Measurements from ENCODE around the gene SLC9A7. TPM values are rescaled to one million over a fixed set of nuclear protein-coding genes. Genes with fewer than 3 reads are reported as not detected.
A peak's percentile ranks its signal among the peaks of the same experiment; 100 is the strongest.

The SLC9A7 gene
- polyA plus RNA-seq, 6 donors from 2014 or later = 13.5 to 60.6 (median 42.5) TPM

DNA sequence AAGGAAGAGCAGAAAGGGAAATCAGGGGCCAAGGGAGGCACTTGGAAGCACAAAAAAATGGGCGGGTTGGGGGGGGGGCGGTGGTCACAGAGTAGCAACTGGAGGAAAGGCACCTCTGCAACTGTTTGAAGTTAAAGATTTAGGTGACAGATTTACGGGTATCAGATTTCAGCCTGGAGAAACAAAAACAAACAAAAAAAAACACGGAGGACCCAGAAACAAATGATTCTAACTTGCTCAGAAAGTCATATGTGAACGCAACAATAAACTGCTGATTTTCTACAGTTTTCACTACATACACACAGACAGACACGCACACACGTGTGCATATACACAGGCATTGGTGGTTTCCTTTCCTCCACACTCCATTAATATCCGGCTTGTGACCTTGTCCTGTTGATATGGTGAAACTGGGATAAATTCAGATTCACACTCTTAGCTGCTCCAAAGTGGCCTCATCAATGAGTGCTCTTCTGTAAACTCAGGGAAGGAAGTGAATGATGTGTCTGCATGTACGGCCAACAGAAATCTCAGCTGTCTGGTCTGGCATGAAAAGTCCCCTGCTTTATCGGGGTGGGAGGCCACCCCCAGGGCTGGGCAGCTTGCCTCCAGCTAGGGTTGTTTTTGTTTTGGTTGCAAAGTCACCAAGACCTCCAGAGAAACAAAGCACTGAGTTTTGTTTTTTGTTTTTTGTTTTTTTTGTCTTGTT is 131.1 kb downstream of the SLC9A7 start:
- peak overlapping the region in 5 of 6 donors; percentile 74 to 94 (median 84) for H3K27ac Mint-ChIP-seq
- H3K4me1 Mint-ChIP-seq = peaks cover 33 to 41% (median 37%) of the 10 kb centered on the region in 3 donors
- H3K27me3 Mint-ChIP-seq = no peaks in the 10 kb centered on the region
- ATAC-seq (ENCODE audit: low read depth in 2 of 2) (peak in 1 of 2 donors; percentile 43), DNase-seq (no peak)
- peak overlapping the region in 6 of 8 donors; percentile 27 to 61 (median 50) for H3K4me3 Mint-ChIP-seq
- peaks cover 5 to 7% of the 10 kb centered on the region in 2 donors for H3K36me3 Mint-ChIP-seq
- peaks cover 0 to 4% (median 0%) of the 10 kb centered on the region in 7 donors for H3K9me3 Mint-ChIP-seq

DNA sequence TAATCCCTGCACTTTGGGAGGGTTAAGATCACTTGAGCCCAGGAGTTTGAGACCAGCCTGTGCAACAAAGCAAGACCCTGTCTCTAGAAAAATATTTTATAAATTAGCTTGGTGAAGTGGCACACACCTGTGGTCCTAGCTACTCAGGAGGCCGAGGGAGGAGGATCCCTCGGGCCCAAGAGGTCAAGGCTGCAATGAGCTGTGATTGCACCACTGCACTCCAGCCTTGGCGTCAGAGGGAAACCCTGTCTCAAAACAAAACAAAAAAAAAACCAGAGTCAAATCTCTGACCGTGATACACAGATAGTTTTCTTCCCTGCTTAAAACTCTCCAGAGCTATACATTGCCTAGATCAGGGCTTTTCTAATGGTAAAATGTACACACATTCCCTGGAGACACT is 131.9 kb downstream of the SLC9A7 start:
- Mint-ChIP-seq H3K4me3 (peak overlapping the region in 3 of 8 donors; percentile 2 to 45 (median 5)), H3K9me3 (peaks cover 0 to 4% (median 0%) of the 10 kb centered on the region in 7 donors), H3K36me3 (peaks cover 5 to 7% of the 10 kb centered on the region in 2 donors), H3K27ac (peak overlapping the region in 5 of 6 donors; percentile 18 to 88 (median 56)), H3K4me1 (peaks cover 33 to 41% (median 37%) of the 10 kb centered on the region in 3 donors), H3K27me3 (no peaks in the 10 kb centered on the region)
- no peak for ATAC-seq (ENCODE audit: low read depth in 2 of 2)
- no peak for DNase-seq

GRCh38 chrX:46626566-46626965 is 132.4 kb downstream of the SLC9A7 start:
- ATAC-seq (ENCODE audit: low read depth in 2 of 2) (peak; percentile 58 to 76), DNase-seq (peak; percentile 15)
- Mint-ChIP-seq H3K27ac (peak overlapping the region in 4 of 6 donors; percentile 36 to 88 (median 72)), H3K4me3 (peak overlapping the region in 3 of 8 donors; percentile 5 to 68 (median 45)), H3K9me3 (peaks cover 0 to 4% (median 0%) of the 10 kb centered on the region in 7 donors), H3K27me3 (no peaks in the 10 kb centered on the region), H3K4me1 (peaks cover 33 to 41% (median 37%) of the 10 kb centered on the region in 3 donors), H3K36me3 (peaks cover 5 to 7% of the 10 kb centered on the region in 2 donors)

- no peak overlapping the region for H3K4me3 Mint-ChIP-seq
- H3K4me1 Mint-ChIP-seq = peaks cover 21 to 24% (median 23%) of the 10 kb centered on the region in 3 donors
- H3K36me3 Mint-ChIP-seq = peaks cover 6 to 7% of the 10 kb centered on the region in 2 donors
- peak overlapping the region in 1 of 6 donors; percentile 86 for H3K27ac Mint-ChIP-seq
- no peak for ATAC-seq (ENCODE audit: low read depth in 2 of 2)
- no peak for DNase-seq
- H3K9me3 Mint-ChIP-seq = peaks cover 0 to 5% (median 0%) of the 10 kb centered on the region in 7 donors
- no peaks in the 10 kb centered on the region for H3K27me3 Mint-ChIP-seq
Observed at GRCh38 chrX:46624090-46624786, 134.7 kb downstream of the SLC9A7 start.

DNA sequence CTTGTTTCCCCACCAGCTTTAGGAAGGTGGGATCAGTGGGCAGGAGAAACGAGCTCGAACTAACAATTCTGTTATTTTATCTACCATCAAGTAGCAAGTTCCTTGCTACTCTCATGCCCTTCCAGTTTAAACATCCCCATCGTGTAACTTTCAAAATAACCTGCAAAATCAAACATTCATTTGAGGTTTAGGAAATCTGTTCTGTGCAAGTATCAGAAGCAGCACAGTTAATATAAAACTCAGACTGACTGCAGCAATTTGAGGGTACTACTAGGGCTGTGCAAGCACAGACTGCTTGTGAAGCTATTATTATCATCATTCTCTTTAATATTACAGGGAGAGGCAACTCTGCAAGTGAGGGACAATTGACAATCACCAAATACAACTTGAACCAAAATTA is 137.3 kb downstream of the SLC9A7 start:
- peaks cover 1 to 2% (median 2%) of the 10 kb centered on the region in 3 donors for H3K4me1 Mint-ChIP-seq
- H3K36me3 Mint-ChIP-seq = peaks cover 10 to 20% of the 10 kb centered on the region in 2 donors
- H3K9me3 Mint-ChIP-seq = peaks cover 0 to 9% (median 1%) of the 10 kb centered on the region in 7 donors
- no peak overlapping the region for H3K27ac Mint-ChIP-seq
- no peak overlapping the region for H3K4me3 Mint-ChIP-seq
- DNase-seq (no peak), ATAC-seq (ENCODE audit: low read depth in 2 of 2) (no peak)
- no peaks in the 10 kb centered on the region for H3K27me3 Mint-ChIP-seq

DNA sequence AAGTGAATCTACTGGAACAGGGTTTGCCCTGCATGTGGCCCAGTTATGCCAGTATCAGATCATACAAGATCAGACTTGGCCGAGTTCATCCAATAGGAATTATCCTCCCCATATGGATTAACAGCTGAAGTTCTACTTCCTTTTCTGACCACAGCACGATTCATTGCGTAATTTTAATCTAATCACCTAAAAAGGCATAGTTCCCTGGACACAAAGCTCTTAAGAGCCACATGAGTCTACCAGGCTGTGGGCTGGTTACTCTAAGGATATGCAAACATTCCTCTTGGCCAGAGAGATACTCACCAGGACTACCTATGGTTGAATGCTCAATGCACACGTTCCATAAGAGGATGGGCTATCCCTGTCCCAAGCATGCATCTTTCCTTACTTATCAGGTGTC is 138.4 kb downstream of the SLC9A7 start:
- Mint-ChIP-seq H3K36me3 (peaks cover 10 to 18% of the 10 kb centered on the region in 2 donors), H3K9me3 (peaks cover 0 to 9% (median 1%) of the 10 kb centered on the region in 7 donors)
- no peak for ATAC-seq (ENCODE audit: low read depth in 2 of 2)

GRCh38 chrX:46618947-46619346 is 140.0 kb downstream of the SLC9A7 start:
- ATAC-seq (ENCODE audit: low read depth in 2 of 2) (no peak), DNase-seq (no peak)
- Mint-ChIP-seq H3K27me3 (no peaks in the 10 kb centered on the region), H3K9me3 (peaks cover 0 to 9% (median 1%) of the 10 kb centered on the region in 7 donors), H3K27ac (no peak overlapping the region), H3K4me1 (no peaks in the 10 kb centered on the region), H3K36me3 (peaks cover 10 to 18% of the 10 kb centered on the region in 2 donors), H3K4me3 (no peak overlapping the region)

More for the DNA sequence above, 138.4 kb downstream of the SLC9A7 start:
- Mint-ChIP-seq H3K4me1 (no peaks in the 10 kb centered on the region), H3K27ac (peak overlapping the region in 1 of 6 donors; percentile 5), H3K4me3 (no peak overlapping the region), H3K27me3 (no peaks in the 10 kb centered on the region)
- DNase-seq = no peak

- H3K36me3 Mint-ChIP-seq = peaks cover 10 to 18% of the 10 kb centered on the region in 2 donors
- peak overlapping the region in 1 of 6 donors; percentile 45 for H3K27ac Mint-ChIP-seq
- no peak for ATAC-seq (ENCODE audit: low read depth in 2 of 2)
- no peak overlapping the region for H3K4me3 Mint-ChIP-seq
- no peaks in the 10 kb centered on the region for H3K4me1 Mint-ChIP-seq
- DNase-seq = no peak
- H3K27me3 Mint-ChIP-seq = no peaks in the 10 kb centered on the region
- H3K9me3 Mint-ChIP-seq = peaks cover 0 to 9% (median 1%) of the 10 kb centered on the region in 7 donors
Observed at GRCh38 chrX:46617906-46618305, 141.0 kb downstream of the SLC9A7 start.

DNA sequence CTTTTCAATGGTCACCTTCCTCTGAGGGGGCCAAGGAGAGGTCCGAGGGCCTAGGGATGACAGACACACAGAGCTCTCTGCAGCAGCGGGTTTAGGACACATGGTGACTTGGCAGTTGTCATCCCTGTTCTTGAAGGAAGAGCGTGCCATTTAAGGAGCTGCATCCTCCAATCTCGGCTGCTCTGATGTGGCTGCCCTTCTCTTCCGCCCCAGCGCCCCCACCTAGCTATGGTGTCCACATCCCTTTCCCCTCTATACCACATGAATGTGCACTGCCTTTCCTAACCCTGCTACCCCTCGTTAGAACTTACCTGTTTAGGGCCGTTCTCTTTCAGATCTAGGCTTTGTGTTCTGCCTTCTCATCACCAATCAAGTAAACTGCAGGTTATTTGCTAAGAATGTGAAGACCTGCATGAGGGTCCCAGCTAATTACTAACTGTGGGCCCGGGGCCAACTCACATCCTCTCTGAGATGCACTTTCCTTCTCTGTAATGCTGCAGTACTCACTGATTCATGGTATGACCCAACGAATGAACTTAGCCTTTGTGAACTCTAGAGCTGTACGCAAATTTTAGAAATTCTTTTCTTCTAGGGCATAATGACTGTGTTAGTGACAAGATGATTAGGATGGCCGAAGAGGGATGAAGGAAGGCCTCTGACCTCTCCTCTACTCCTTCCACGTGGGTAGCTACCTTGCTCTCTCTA is 147.1 kb downstream of the SLC9A7 start:
- Mint-ChIP-seq H3K27me3 (no peaks in the 10 kb centered on the region), H3K27ac (peak overlapping the region in 2 of 6 donors; percentile 24 to 78), H3K9me3 (peaks cover 0 to 2% (median 0%) of the 10 kb centered on the region in 7 donors), H3K4me3 (no peak overlapping the region), H3K4me1 (no peaks in the 10 kb centered on the region), H3K36me3 (peaks cover 0 to 4% of the 10 kb centered on the region in 2 donors)
- DNase-seq (no peak), ATAC-seq (ENCODE audit: low read depth in 2 of 2) (no peak)

DNA sequence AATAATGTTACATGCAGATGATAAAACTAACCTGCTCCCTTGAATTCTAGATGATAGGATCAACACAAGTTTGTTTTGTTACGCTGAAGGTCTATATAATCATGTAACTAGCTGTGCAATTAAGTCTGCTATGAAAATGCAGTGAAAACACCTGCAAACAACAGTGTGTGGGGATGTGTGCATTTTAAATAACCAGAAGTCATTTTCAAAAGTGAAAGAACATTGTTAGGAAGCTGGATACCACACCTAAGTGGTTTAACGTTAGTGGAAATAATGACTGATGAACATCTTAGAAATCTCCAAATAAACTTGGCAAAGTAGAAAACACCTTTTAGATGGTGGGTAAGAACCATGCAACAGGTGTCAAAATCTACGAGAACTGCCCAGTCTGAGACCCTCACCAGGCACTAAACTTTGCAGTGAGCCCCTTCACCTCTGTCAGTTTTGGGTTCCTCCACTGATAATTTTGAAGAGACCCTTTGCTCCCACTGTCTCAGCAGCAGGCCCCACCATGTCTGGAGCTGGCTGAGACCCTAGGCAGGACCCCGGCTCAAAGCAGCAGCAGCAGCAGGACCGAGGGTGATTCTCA is 148.8 kb downstream of the SLC9A7 start:
- Mint-ChIP-seq H3K4me1 (no peaks in the 10 kb centered on the region), H3K27me3 (no peaks in the 10 kb centered on the region), H3K27ac (no peak overlapping the region), H3K9me3 (peaks cover 0 to 2% (median 0%) of the 10 kb centered on the region in 7 donors), H3K4me3 (no peak overlapping the region), H3K36me3 (no peaks in the 10 kb centered on the region)
- ATAC-seq (ENCODE audit: low read depth in 2 of 2) (no peak), DNase-seq (no peak)

GRCh38 chrX:46607916-46608315 is 151.0 kb downstream of the SLC9A7 start:
- Mint-ChIP-seq H3K4me1 (no peaks in the 10 kb centered on the region), H3K36me3 (no peaks in the 10 kb centered on the region), H3K4me3 (no peak overlapping the region), H3K27ac (peak overlapping the region in 3 of 6 donors; percentile 39 to 83 (median 47)), H3K9me3 (peaks cover 0 to 2% (median 0%) of the 10 kb centered on the region in 7 donors), H3K27me3 (no peaks in the 10 kb centered on the region)
- no peak for ATAC-seq (ENCODE audit: low read depth in 2 of 2)
- no peak for DNase-seq

DNA sequence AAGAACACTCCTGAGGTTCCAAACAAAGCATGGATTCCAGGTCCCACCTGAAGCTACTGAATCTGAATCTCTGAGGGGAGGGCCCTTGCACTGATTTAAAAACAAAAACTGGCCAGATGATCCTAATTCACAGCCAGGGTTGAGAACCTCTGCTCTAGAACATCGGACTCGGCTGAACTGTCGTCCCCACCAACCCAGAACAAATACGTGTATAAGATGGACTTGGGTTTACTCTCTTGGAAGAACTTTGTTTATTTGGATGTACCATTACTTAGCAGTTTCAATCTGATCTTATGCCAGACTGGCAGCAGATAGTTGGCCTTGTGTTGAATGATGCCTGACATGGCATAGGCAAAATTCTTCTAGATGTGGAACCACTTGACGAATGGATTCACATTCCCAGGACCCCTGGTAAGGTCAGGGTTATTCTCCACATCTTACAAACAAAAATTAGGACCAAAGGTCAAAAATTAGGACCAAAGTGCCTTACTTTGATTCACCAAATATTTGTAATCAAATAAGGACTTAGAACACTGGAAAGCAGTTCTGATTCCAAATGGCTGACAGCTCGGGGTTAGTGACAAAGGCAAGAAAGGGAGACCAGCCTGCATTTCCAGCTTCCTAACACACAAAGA is 156.3 kb downstream of the SLC9A7 start:
- Mint-ChIP-seq H3K4me3 (no peak overlapping the region), H3K36me3 (no peaks in the 10 kb centered on the region), H3K4me1 (peaks cover 0 to 5% (median 0%) of the 10 kb centered on the region in 3 donors), H3K27me3 (no peaks in the 10 kb centered on the region), H3K27ac (peak overlapping the region in 3 of 6 donors; percentile 27 to 84 (median 70)), H3K9me3 (peaks cover 0 to 1% (median 0%) of the 10 kb centered on the region in 7 donors)
- ATAC-seq (ENCODE audit: low read depth in 2 of 2) = no peak
- no peak for DNase-seq

Data from naive B cell (primary cell).